GM12865 (cell line): Measurements from ENCODE around the gene OAS1.
"Not testable (repeated sequence)": the region's sequence is repeated elsewhere in the genome, so short reads cannot be mapped to it uniquely, and the experiment has no call there.

Experiments used
- DNase-seq: peaks from one replicate; pipeline ENCODE4 v3.0.0; 2010; ENCODE audit warnings: low read depth
- H3K4me3 ChIP-seq: 2 replicates; pipeline ENCODE4 v1.5.1; 2011; ENCODE audit warnings: mild to moderate bottlenecking, low read depth, low read length, control low read depth
- TF ChIP-seq, protein P1 (sequence below): IDR thresholded peaks from 2 replicates; pipeline ENCODE4 v1.5.1; 2011; ENCODE audit warnings: low read length, control low read depth, low read depth, inconsistent platforms; ENCODE audit not compliant: insufficient read depth; ENCODE audit errors: missing control alignments

The OAS1 gene

GRCh38 chr12:112924986-112925385 is 18.2 kb downstream of the OAS1 start:
- DNase-seq, result peak; percentile 76
- TF ChIP-seq, protein P1, sequence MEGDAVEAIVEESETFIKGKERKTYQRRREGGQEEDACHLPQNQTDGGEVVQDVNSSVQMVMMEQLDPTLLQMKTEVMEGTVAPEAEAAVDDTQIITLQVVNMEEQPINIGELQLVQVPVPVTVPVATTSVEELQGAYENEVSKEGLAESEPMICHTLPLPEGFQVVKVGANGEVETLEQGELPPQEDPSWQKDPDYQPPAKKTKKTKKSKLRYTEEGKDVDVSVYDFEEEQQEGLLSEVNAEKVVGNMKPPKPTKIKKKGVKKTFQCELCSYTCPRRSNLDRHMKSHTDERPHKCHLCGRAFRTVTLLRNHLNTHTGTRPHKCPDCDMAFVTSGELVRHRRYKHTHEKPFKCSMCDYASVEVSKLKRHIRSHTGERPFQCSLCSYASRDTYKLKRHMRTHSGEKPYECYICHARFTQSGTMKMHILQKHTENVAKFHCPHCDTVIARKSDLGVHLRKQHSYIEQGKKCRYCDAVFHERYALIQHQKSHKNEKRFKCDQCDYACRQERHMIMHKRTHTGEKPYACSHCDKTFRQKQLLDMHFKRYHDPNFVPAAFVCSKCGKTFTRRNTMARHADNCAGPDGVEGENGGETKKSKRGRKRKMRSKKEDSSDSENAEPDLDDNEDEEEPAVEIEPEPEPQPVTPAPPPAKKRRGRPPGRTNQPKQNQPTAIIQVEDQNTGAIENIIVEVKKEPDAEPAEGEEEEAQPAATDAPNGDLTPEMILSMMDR, result no peak
- no peak overlapping the region for H3K4me3 ChIP-seq

DNA sequence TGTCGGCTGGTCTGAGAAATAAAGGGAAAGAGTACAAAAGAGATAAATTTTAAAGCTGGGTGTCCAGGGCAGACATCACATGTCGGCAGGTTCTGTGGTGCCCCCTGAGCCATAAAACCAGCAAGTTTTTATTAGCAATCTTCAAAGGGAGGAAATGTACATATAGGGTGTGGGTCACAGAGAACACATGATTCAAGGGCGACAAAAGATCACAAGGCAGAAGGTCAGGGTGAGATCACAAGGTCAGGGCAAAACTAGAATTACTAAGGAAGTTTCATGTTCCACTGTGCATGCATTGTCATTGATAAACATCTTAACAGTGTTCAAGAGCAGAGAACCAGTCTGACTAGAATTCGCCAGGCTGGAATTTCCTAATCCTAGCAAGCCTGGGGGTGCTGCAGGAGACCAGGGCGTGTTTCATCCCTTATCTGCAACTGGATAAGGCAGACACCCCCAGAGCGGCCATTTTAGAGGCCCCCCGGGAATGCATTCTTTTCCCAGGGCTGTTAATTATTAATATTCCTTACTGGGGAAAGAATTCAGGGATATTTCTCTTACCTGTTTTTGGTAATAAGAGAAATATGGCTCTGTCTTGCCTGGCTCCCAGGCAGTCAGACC is 19.8 kb downstream of the OAS1 start:
- DNase-seq, result peak; percentile 82
- H3K4me3 ChIP-seq, result not testable (repeated sequence)

DNA sequence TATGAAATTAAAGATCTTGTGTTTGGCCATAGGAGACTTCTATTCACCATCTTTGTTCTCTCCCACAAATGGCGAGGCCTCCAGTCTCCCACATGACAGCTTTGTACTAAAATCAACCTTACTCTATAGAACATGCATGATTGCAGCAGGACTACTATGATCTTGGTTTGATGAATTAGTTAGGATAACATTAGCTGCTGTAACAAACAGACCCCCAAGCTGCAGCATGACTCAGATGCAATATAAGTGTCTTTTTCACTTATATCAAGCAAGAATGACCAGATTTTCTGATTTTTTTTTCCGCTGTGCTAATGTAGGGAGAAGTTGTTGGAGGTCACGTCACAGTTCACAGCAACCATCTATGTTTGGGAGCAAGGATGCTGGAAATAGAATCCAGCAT is 20.7 kb downstream of the OAS1 start:
- no peak for DNase-seq
- TF ChIP-seq, protein P1, result no peak
- H3K4me3 ChIP-seq, result no peak overlapping the region

DNA sequence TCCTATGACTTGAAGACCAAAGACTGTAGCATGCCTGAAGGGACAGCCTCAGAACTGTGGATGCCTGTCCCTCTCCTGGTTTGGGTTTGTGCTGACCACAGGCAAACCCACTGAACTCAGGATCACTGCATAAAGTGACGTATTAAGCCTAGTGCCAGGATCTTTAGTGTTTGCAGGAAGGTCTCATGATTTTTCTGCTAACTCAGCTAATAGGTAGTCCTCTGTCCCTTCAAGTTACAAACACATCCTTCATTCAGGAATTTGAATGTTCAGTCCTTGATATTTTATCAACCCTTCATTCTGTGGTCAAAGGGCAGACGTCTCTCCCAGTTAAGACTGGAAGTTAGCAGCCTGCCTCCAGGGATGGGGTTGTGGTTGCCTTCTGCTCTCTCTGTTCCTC is 21.2 kb downstream of the OAS1 start:
- H3K4me3 ChIP-seq, result no peak overlapping the region
- TF ChIP-seq, protein P1, result no peak
- DNase-seq, result no peak

DNA sequence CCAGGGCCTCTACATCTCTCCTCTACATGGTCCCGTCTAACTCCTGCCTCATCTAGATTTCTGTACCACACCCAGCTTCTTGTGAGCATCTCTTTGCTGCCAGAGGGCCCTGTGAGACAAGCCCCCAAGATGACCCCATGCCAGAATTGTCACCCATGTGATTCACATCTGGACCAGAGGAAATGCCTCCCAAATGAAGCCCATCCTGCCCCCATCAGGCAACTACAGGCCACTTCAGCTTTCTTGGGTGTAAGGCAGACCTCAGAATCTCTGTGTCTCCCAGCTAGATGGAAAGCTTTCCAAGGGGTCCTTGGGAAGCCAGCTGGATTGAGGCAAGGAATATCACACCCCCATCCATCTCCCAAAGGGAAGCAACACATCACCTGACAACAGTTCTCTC is 22.2 kb downstream of the OAS1 start:
- no peak overlapping the region for H3K4me3 ChIP-seq
- DNase-seq, result peak; percentile 23
- TF ChIP-seq, protein P1, result no peak

GRCh38 chr12:112929715-112930114 is 23.0 kb downstream of the OAS1 start:
- no peak overlapping the region for H3K4me3 ChIP-seq
- TF ChIP-seq, protein P1, result no peak
- DNase-seq, result no peak

- no peak for DNase-seq
- TF ChIP-seq, protein P1, result no peak
- no peak overlapping the region for H3K4me3 ChIP-seq
These were observed 23.6 kb downstream of the OAS1 start for GRCh38 chr12:112930350-112930749.
